DND-41 (cell line): Measurements from ENCODE around the gene SKA1.
A peak's percentile ranks its signal among the peaks of the same experiment; 100 is the strongest.

Experiments
- ATAC-seq: fragments of 200-7000 bp; cut with Tn5 transposase; 3 replicates; pipeline ENCODE4 v1.9.1; 2021; ENCODE audit warnings: low read depth; ENCODE audit not compliant: insufficient read depth
- DNase-seq: peaks from one replicate; pipeline ENCODE4 v3.0.0-alpha.2; 2020
- H2AFZ ChIP-seq: 2 replicates; pipeline ENCODE4 v1.6.0; 2012; ENCODE audit warnings: low read depth, low read length
- H3K27ac ChIP-seq: 2 replicates; pipeline ENCODE4 v1.5.1; 2012; ENCODE audit warnings: low read length, inconsistent platforms
- H3K27me3 ChIP-seq: fragments of 200-600 bp; sonication (generic); 2 replicates; pipeline ENCODE4 v1.6.0; 2012; ENCODE audit warnings: low read length, mild to moderate bottlenecking, inconsistent platforms; ENCODE audit not compliant: insufficient read depth, poor library complexity
- H3K36me3 ChIP-seq: 2 replicates; pipeline ENCODE4 v1.5.1; 2012; ENCODE audit warnings: low read length, inconsistent platforms; ENCODE audit not compliant: insufficient read depth
- H3K4me1 ChIP-seq: 2 replicates; pipeline ENCODE4 v1.5.1; 2012; ENCODE audit warnings: mild to moderate bottlenecking, low read length; ENCODE audit not compliant: insufficient read depth
- H3K4me2 ChIP-seq: 2 replicates; pipeline ENCODE4 v1.6.0; 2012; ENCODE audit warnings: mild to moderate bottlenecking, moderate library complexity, low read length, inconsistent platforms; ENCODE audit not compliant: insufficient read depth
- H3K4me3 ChIP-seq, 2 experiments: fragments of 200-600 bp in 1 of 2; shearing (Covaris generic) in 1 of 2; 2 replicates each; pipeline ENCODE4 v1.5.1; 2012 to 2016; ENCODE audit warnings: inconsistent platforms in 2 of 2, low read length in 2 of 2, mild to moderate bottlenecking in 2 of 2, low read depth in 1 of 2, moderate library complexity in 1 of 2
- H3K79me2 ChIP-seq: 2 replicates; pipeline ENCODE4 v1.6.0; 2012; ENCODE audit warnings: low read length, inconsistent platforms; ENCODE audit not compliant: insufficient read depth
- H3K9ac ChIP-seq: 2 replicates; pipeline ENCODE4 v1.6.0; 2012; ENCODE audit warnings: low read depth, mild to moderate bottlenecking, inconsistent platforms, low read length, moderate library complexity
- H3K9me3 ChIP-seq: 2 replicates; pipeline ENCODE4 v1.5.1; 2012; ENCODE audit warnings: low read length, moderate library complexity, mild to moderate bottlenecking, inconsistent platforms; ENCODE audit not compliant: insufficient read depth, severe bottlenecking
- H4K20me1 ChIP-seq: 2 replicates; pipeline ENCODE4 v1.6.0; 2012; ENCODE audit warnings: low read length; ENCODE audit not compliant: insufficient read depth
- EZH2 ChIP-seq: IDR thresholded peaks from 3 replicates; pipeline ENCODE4 v1.6.1; 2012; ENCODE audit warnings: borderline replicate concordance, low read depth, mild to moderate bottlenecking, moderate library complexity, low read length, inconsistent platforms; ENCODE audit not compliant: severe bottlenecking
- TF ChIP-seq, protein P1 (sequence below): IDR thresholded peaks from 2 replicates; pipeline ENCODE4 v1.5.1; 2012; ENCODE audit warnings: borderline replicate concordance, low read length, moderate library complexity, mild to moderate bottlenecking; ENCODE audit not compliant: poor library complexity, severe bottlenecking; ENCODE audit errors: extremely low read depth

Gene SKA1

GRCh38 chr18:50374220-50374752, 560 bp upstream of the SKA1 start:
- ATAC-seq (no peak), DNase-seq (no peak)
- Histone ChIP-seq H3K4me3 (peak overlapping the region; percentile 35 to 74; a peak in 3 of 4 replicates), H3K36me3 (peaks cover 32% of the 10 kb centered on the region), H3K9ac (peak overlapping the region; percentile 85), H3K27me3 (no peaks in the 10 kb centered on the region), H2AFZ (peak overlapping the region; percentile 94), H3K27ac (peak overlapping the region; percentile 94), H3K9me3 (peaks cover 7% of the 10 kb centered on the region), H4K20me1 (no peaks in the 10 kb centered on the region), H3K79me2 (peaks cover 37% of the 10 kb centered on the region), H3K4me2 (peak overlapping the region; percentile 74), H3K4me1 (peaks cover 36% of the 10 kb centered on the region)
- TF ChIP-seq, protein P1, sequence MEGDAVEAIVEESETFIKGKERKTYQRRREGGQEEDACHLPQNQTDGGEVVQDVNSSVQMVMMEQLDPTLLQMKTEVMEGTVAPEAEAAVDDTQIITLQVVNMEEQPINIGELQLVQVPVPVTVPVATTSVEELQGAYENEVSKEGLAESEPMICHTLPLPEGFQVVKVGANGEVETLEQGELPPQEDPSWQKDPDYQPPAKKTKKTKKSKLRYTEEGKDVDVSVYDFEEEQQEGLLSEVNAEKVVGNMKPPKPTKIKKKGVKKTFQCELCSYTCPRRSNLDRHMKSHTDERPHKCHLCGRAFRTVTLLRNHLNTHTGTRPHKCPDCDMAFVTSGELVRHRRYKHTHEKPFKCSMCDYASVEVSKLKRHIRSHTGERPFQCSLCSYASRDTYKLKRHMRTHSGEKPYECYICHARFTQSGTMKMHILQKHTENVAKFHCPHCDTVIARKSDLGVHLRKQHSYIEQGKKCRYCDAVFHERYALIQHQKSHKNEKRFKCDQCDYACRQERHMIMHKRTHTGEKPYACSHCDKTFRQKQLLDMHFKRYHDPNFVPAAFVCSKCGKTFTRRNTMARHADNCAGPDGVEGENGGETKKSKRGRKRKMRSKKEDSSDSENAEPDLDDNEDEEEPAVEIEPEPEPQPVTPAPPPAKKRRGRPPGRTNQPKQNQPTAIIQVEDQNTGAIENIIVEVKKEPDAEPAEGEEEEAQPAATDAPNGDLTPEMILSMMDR, result no peak
- TF ChIP-seq EZH2, result no peak

DNA sequence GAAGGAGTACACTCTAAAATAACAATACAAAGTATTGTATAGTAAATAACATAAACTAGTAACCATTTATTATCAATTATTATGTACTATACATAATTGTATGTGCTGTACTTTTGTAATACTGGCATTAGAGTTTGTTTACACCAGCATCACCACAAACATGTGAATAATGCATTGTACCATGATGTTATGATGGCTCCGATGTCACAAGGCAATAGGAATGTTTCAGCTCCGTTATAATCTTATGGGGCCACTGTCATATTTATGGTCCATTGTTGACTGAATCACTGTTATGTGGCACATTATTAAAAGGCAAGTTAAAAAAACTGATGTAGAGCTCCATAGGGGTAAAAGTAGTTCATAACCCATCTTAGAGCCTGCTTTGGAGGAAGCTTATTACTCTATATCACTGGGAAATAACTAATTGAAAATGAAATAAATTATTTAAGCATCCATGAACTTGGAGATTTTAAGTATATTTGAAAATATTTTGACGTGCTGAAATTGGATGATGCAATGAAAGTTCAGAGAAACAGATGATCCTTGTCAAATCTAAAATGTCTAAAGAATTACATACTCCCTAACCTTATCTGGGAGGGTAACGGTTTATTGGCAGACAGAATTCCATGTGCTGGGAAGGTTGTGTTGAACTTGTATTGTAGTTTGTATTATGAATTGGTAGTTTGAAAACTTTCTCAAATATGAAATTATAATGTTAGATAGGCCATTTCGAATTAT, 2.4 kb downstream of the SKA1 start:
- peaks cover 37% of the 10 kb centered on the region for H3K79me2 ChIP-seq
- no peaks in the 10 kb centered on the region for H3K27me3 ChIP-seq
- no peaks in the 10 kb centered on the region for H3K9me3 ChIP-seq
- H4K20me1 ChIP-seq, result no peaks in the 10 kb centered on the region
- H3K4me2 ChIP-seq, result peak overlapping the region; percentile 74
- peaks cover 55% of the 10 kb centered on the region for H3K36me3 ChIP-seq
- no peak for ATAC-seq
- H2AFZ ChIP-seq, result no peak overlapping the region
- H3K27ac ChIP-seq, result no peak overlapping the region
- no peak overlapping the region for H3K9ac ChIP-seq
- H3K4me3 ChIP-seq, result peak overlapping the region in 1 of 2 experiments; percentile 22; a peak in 1 of 4 replicates
- no peak for TF ChIP-seq EZH2
- TF ChIP-seq, protein P1, result no peak
- H3K4me1 ChIP-seq, result peaks cover 36% of the 10 kb centered on the region
- no peak for DNase-seq

GRCh38 chr18:50388988-50389387, 14.1 kb downstream of the SKA1 start:
- Histone ChIP-seq H3K27me3 (no peaks in the 10 kb centered on the region), H3K4me2 (no peak overlapping the region), H3K4me3 (no peak overlapping the region), H4K20me1 (no peaks in the 10 kb centered on the region; the same call in 1 of the 2 replicates), H3K79me2 (no peaks in the 10 kb centered on the region), H3K27ac (no peak overlapping the region), H2AFZ (no peak overlapping the region), H3K9ac (no peak overlapping the region), H3K9me3 (no peaks in the 10 kb centered on the region), H3K4me1 (no peaks in the 10 kb centered on the region), H3K36me3 (peaks cover 79% of the 10 kb centered on the region)
- TF ChIP-seq EZH2, result no peak
- TF ChIP-seq, protein P1, result no peak
- no peak for DNase-seq
- no peak for ATAC-seq
